Keratinocyte (primary cell): Measurements from ENCODE around the gene OR13C5. TPM values are rescaled to one million over a fixed set of nuclear protein-coding genes. Genes with fewer than 3 reads are reported as not detected.

Source experiments
- DNase-seq: peaks from one replicate; pipeline ENCODE4 v3.0.0-alpha.2; 2011; ENCODE audit warnings: low read depth, missing footprints, low spot score
- FAIRE-seq: peaks from 2 replicates; lab custom pipeline; 2011; peaks lifted over from hg19 to GRCh38; lab: Jason Lieb, UNC
- H2AFZ ChIP-seq: 2 replicates; pipeline ENCODE4 v1.6.0; 2012; ENCODE audit warnings: low read length, control low read depth, inconsistent platforms; ENCODE audit not compliant: control insufficient read depth
- H3K27ac ChIP-seq: 2 replicates; pipeline ENCODE4 v1.5.1; 2011; ENCODE audit warnings: low read length; ENCODE audit not compliant: control insufficient read depth, insufficient read depth
- H3K27me3 ChIP-seq: 3 replicates; pipeline ENCODE4 v1.6.0; 2011; ENCODE audit warnings: low read length; ENCODE audit not compliant: control insufficient read depth, insufficient read depth; ENCODE audit errors: extremely low read depth
- H3K36me3 ChIP-seq, 2 experiments: 2 replicates in 1 of 2; 3 replicates in 1 of 2; pipeline ENCODE4 v1.5.1; 2011; ENCODE audit warnings: low read length in 2 of 2, mild to moderate bottlenecking in 1 of 2; ENCODE audit not compliant: control insufficient read depth in 2 of 2, insufficient read depth in 2 of 2; ENCODE audit errors: extremely low read depth in 1 of 2
- H3K4me1 ChIP-seq: 3 replicates; pipeline ENCODE4 v1.5.1; 2011; ENCODE audit warnings: low read length; ENCODE audit not compliant: control insufficient read depth, insufficient read depth; ENCODE audit errors: extremely low read depth
- H3K4me2 ChIP-seq: 3 replicates; pipeline ENCODE4 v1.6.0; 2011; ENCODE audit warnings: low read depth, low read length; ENCODE audit not compliant: control insufficient read depth, insufficient read depth; ENCODE audit errors: extremely low read depth
- H3K4me3 ChIP-seq, 3 experiments: fragments of 200-600 bp in 1 of 3; sonication (generic) in 1 of 3; 2 replicates in 2 of 3; 3 replicates in 1 of 3; pipeline ENCODE4 v1.5.1; 2011 to 2016; ENCODE audit warnings: low read length in 3 of 3, mild to moderate bottlenecking in 3 of 3, control low read depth in 2 of 3, inconsistent platforms in 1 of 3, low read depth in 1 of 3, mixed read lengths in 1 of 3, mixed run types in 1 of 3, moderate library complexity in 1 of 3; ENCODE audit not compliant: control insufficient read depth in 2 of 3, insufficient read depth in 2 of 3; ENCODE audit errors: extremely low read depth in 1 of 3
- H3K79me2 ChIP-seq: 2 replicates; pipeline ENCODE4 v1.6.0; 2012; ENCODE audit warnings: low read length; ENCODE audit not compliant: control insufficient read depth, insufficient read depth
- H3K9ac ChIP-seq: 3 replicates; pipeline ENCODE4 v1.6.0; 2011; ENCODE audit warnings: low read length; ENCODE audit not compliant: control insufficient read depth, insufficient read depth; ENCODE audit errors: extremely low read depth
- H3K9me1 ChIP-seq: 3 replicates; pipeline ENCODE4 v1.6.0; 2011; ENCODE audit warnings: low read length; ENCODE audit not compliant: control insufficient read depth, insufficient read depth; ENCODE audit errors: extremely low read depth
- H3K9me3 ChIP-seq: 2 replicates; pipeline ENCODE4 v1.5.1; 2012; ENCODE audit warnings: low read depth, low read length; ENCODE audit not compliant: control insufficient read depth
- H4K20me1 ChIP-seq: 3 replicates; pipeline ENCODE4 v1.6.0; 2011; ENCODE audit warnings: low read length; ENCODE audit not compliant: control insufficient read depth, insufficient read depth; ENCODE audit errors: extremely low read depth
- EZH2 ChIP-seq: IDR thresholded peaks from one replicate; pipeline ENCODE4 v1.6.1; 2012; ENCODE audit warnings: inconsistent platforms, mild to moderate bottlenecking, low read length, moderate library complexity
- dilution Hi-C: fragments of 300-500 bp; cut with MboI; formaldehyde crosslinking; loops from one replicate; pipeline ENCODE4 v1.7.0; 2020; ENCODE audit warnings: low sequenced_read_pairs; ENCODE audit not compliant: extremely low pct_ligation_motif_present
- polyA plus RNA-seq, 5 experiments: library from polyadenylated mRNA; depleted of rRNA in 3 of 5; stranded (reverse) in 3 of 5; stranded (forward) in 1 of 5; unstranded in 1 of 5; fragments of >200 nt; gene quantifications; 1 replicate in 1 of 5; 2 replicates in 3 of 5; 3 replicates in 1 of 5; pipeline versions ENCODE4 v1.2.1 to v1.2.3, GENCODE V29; 2011 to 2012; ENCODE audit warnings: missing spikeins in 2 of 5, low read depth in 1 of 5, low replicate concordance in 1 of 5
- TF ChIP-seq, protein P1 (sequence below), 3 experiments: IDR thresholded peaks in 1 of 3; conservative IDR thresholded peaks in 1 of 3; optimal IDR thresholded peaks in 1 of 3; 2 replicates in 2 of 3; 3 replicates in 1 of 3; pipeline versions ENCODE3 to v1.5.1; 2011; ENCODE audit warnings: low read length in 3 of 3, mild to moderate bottlenecking in 3 of 3, moderate library complexity in 2 of 3, control low read depth in 1 of 3, inconsistent platforms in 1 of 3; ENCODE audit not compliant: insufficient read depth in 2 of 3; ENCODE audit errors: extremely low read depth in 1 of 3

OR13C5 gene
- polyA plus RNA-seq, 1 donor (not counting 4 experiments of a cell fraction or from before 2014, with no cell fraction given), result not detected

DNA sequence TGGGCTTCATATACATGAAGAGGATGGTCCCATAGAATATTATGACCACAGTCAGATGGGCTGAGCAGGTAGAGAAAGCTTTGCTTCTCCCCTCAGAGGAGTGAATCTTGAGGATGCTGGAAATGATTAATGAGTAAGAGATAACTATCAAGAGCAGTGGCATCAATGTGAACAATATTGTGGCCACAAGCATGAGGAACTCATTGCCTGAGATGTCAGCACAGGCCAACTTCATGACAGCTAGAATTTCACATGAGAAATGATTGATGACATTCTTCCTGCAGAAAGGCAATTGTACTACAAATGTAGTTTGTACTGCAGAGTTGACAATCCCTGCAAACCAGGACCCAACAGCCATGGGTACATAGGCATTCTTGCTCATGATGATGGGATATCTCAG lies 18.2 kb upstream of the OR13C5 start:
- dilution Hi-C loops, result no loop called here

DNA sequence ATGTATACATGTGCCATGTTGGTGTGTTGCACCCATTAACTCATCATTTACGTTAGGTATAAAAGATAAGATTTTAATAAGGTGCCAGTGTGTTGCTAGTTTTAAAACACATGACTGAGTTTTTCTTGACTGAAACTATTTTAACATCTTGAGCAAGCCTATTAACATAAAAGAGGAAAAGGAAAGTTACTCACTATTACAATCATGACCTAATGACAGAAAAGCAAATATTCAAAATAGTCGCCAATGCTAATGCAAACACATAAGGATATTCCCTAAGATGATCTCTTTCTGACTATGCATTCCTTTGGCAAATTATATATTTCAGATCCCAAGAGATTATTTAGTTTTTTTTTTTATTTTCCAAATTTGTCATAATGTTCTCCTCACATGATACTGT lies 12.0 kb upstream of the OR13C5 start:
- H3K4me3 ChIP-seq, result no peak overlapping the region
- no peak overlapping the region for H3K9ac ChIP-seq
- H3K9me3 ChIP-seq, result no peaks in the 10 kb centered on the region
- H3K27ac ChIP-seq, result no peak overlapping the region
- DNase-seq (no peak), FAIRE-seq (no peak)
- dilution Hi-C loops, result no loop called here
- H2AFZ ChIP-seq, result no peak overlapping the region
- H3K9me1 ChIP-seq, result no peaks in the 10 kb centered on the region
- no peaks in the 10 kb centered on the region for H3K79me2 ChIP-seq
- no peaks in the 10 kb centered on the region for H3K4me1 ChIP-seq
- no peak overlapping the region for H3K4me2 ChIP-seq
- H4K20me1 ChIP-seq, result no peaks in the 10 kb centered on the region
- TF ChIP-seq, protein P1, sequence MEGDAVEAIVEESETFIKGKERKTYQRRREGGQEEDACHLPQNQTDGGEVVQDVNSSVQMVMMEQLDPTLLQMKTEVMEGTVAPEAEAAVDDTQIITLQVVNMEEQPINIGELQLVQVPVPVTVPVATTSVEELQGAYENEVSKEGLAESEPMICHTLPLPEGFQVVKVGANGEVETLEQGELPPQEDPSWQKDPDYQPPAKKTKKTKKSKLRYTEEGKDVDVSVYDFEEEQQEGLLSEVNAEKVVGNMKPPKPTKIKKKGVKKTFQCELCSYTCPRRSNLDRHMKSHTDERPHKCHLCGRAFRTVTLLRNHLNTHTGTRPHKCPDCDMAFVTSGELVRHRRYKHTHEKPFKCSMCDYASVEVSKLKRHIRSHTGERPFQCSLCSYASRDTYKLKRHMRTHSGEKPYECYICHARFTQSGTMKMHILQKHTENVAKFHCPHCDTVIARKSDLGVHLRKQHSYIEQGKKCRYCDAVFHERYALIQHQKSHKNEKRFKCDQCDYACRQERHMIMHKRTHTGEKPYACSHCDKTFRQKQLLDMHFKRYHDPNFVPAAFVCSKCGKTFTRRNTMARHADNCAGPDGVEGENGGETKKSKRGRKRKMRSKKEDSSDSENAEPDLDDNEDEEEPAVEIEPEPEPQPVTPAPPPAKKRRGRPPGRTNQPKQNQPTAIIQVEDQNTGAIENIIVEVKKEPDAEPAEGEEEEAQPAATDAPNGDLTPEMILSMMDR (optimal IDR thresholded peaks at IDR 0.05 in 1 of 3, IDR thresholded peaks at IDR 0.05 in 1 of 3, conservative IDR thresholded peaks at IDR 0.05 in 1 of 3; ENCODE audit: extremely low read depth in 1 of 3, insufficient read depth in 2 of 3, low read length in 3 of 3), result no peak
- no peak for TF ChIP-seq EZH2
- no peaks in the 10 kb centered on the region for H3K36me3 ChIP-seq
- no peaks in the 10 kb centered on the region for H3K27me3 ChIP-seq

More for the DNA sequence above, 18.2 kb upstream of the OR13C5 start:
- Histone ChIP-seq H3K36me3 (no peaks in the 10 kb centered on the region), H3K4me1 (no peaks in the 10 kb centered on the region), H3K79me2 (no peaks in the 10 kb centered on the region), H3K9me1 (no peaks in the 10 kb centered on the region), H4K20me1 (no peaks in the 10 kb centered on the region), H3K4me2 (no peak overlapping the region), H3K9ac (no peak overlapping the region), H3K9me3 (no peaks in the 10 kb centered on the region), H3K4me3 (no peak overlapping the region), H3K27me3 (no peaks in the 10 kb centered on the region), H3K27ac (no peak overlapping the region), H2AFZ (no peak overlapping the region)
- FAIRE-seq (no peak), DNase-seq (no peak)
- TF ChIP-seq EZH2, result no peak
- TF ChIP-seq, protein P1 (optimal IDR thresholded peaks at IDR 0.05 in 1 of 3, IDR thresholded peaks at IDR 0.05 in 1 of 3, conservative IDR thresholded peaks at IDR 0.05 in 1 of 3; ENCODE audit: extremely low read depth in 1 of 3, insufficient read depth in 2 of 3, low read length in 3 of 3), result no peak
